Hematopoietic multipotent progenitor cell (in vitro differentiated cells): ENCODE results near the gene DST. TPM values are rescaled to one million over a fixed set of nuclear protein-coding genes. Genes with fewer than 3 reads are reported as not detected.
"Not testable (repeated sequence)": the region's sequence is repeated elsewhere in the genome, so short reads cannot be mapped to it uniquely, and the experiment has no call there.

Experiments used
- DNase-seq, 3 donors: peaks; one replicate each; pipeline ENCODE4 v3.0.0-alpha.2; 2011 to 2015; ENCODE audit warnings: low read depth in 2 of 3, low spot score in 2 of 3
- total RNA-seq: library from RNA; depleted of rRNA; stranded (reverse); fragments of >200 nt; gene quantifications from one replicate; pipeline ENCODE4 v1.2.3, GENCODE V29; 2012

The DST gene
- total RNA-seq, 1 donor = 53.3 TPM

GRCh38 chr6:56521976-56522375, 120.7 kb downstream of the DST start:
- no peak for DNase-seq

- DNase-seq = no peak
Measured at GRCh38 chr6:56521454-56521853, 121.2 kb downstream of the DST start.

DNA sequence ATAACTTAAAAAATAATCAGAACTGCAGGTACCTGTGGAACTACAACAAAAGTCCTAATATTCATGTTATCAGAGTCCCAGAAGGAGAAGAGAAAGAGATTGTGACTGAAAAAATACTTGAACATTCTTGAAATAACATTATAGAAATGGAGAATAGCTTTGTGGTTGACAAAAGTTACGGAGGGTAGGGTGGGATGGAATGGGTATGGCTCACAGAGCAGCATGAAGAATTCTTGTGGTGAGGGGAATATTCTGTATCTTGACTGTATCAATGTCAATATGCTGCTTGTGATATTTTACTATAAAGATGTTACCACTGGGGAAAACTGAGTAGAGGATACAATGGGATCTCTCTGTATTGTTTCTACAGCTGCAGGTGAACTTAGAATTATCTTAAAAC, 122.5 kb downstream of the DST start:
- DNase-seq = no peak

DNA sequence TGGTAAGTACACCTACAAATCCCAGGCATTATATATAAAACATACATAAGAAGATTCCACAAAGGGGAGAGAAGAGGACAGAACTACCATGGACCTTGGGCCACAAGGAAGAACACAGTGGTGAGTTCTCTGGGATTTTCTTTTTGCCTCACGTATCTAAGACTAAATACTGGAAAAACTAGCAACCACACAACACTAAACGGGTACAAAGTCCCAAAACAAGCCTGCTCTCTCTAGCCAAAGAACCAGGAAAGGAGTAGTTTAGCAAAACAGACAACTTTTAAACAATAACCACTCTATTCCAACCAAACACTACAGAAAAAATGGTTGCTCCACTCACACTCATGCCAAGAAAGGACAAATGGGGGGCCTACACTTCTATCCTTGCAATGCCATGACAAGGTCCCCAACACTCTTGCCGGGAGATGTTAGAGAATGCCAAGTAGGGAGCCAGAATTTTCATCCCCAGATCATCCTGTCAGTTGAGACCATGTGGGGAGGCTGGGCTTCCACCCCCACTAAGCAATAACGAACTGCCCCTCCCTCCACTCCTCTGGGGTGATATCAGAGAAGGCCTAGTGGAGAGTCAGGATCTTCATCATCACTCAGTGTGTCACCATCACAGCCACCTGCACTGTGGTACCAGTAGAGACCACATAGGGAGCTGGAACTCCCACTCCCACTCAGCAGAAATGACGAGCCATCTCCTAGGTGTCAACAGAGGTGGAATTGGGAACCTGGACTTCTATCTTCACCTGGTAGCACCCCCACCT, 123.5 kb downstream of the DST start:
- no peak for DNase-seq

- no peak for DNase-seq
Measured at GRCh38 chr6:56517155-56517745, 125.4 kb downstream of the DST start.

- DNase-seq = no peak
Measured at GRCh38 chr6:56516003-56516402, 126.7 kb downstream of the DST start.

DNA sequence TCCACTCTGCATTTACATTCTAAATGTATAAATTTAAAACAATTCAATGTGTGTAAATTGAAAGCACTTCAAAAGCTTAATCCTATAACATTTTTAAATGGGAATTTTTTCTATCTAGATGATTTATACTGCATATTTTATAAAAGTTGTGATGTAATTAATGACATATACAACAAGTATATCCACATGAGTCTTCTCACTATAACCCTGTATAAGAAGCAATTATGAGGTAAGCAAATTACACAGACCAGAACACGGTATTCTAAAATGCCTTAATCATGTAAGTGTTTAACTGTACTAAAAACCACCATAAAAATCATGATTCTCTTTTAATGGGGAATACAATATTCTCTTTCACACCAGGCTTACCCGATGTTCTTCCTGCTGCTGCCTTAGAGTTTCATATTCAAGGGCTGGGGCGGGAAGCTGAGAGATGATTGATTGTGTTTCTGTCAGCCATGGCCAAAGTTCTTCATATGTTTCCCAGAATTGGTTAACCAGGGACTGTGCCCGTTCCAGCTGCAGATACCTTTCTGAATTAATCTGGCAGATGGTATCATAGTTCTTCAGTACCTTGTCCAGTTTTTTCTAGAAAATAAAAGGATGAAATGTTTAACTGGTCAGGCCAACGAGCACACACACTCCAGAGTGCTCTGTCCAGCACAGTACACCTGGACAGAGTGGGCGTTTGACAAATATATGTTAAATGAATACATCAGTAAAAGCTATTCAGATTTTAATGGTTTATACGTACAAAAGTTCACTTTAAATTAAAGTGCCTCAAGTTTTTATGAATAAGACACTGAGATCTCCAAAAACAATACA, 127.4 kb downstream of the DST start:
- DNase-seq = peak in 1 of 3 donors; percentile 32

DNA sequence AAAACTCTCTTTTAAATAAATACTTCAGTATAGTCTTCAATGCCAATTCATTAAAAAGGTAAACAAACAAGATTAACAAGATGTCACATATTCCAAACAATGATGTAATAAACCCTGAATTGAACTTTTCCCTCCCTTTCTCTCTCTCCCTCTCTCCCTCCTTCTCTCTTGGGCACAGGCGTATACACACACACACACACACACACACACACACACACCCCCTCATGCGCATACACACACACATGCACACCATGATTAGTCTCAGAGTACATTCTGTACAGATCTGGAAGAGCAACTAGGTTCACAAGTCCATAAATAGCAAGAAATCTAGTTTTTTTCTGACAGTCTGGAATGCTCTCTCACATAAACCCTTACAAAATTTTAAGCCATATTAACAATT, 128.3 kb downstream of the DST start:
- no peak for DNase-seq

DNA sequence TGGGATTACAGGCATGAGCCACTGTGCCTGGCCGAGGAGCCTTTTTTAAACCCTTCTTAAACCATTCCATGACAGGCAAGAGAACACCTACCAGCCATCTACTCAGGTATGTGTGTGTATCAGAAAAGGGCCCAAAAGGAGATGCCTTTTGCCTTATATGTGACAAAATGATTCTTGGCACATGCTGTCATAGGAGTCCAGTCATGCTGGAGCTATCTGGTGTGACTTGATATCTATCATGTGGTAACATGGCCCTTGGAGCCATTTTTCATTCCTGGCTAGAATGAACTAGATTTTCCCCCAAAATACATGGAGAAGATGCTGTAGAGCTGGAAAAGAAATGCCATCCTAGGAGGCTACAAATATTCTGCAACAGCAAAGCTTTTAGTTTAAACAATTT, 129.1 kb downstream of the DST start:
- no peak for DNase-seq

GRCh38 chr6:56511591-56511990, 131.1 kb downstream of the DST start:
- no peak for DNase-seq

GRCh38 chr6:56510984-56511531, 131.6 kb downstream of the DST start:
- no peak for DNase-seq

DNA sequence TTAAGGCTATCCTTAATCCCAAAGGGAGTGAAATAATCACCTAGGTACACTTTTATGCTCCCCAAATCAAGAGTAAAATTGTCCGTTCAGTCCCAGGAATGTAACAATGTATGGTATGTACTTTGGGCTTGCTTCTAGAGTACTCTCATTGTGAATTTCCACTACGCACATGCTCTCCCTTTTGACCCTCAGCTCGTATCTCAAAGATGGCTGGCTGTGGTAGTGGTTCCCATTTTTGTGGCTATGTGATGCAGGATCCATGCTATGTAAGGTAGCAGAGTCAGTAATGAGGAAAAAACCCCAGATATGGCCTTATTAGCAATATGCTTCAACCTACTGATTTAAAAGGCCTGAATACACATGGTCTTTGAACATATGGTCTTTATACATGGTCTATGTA, 133.7 kb downstream of the DST start:
- DNase-seq = no peak

DNA sequence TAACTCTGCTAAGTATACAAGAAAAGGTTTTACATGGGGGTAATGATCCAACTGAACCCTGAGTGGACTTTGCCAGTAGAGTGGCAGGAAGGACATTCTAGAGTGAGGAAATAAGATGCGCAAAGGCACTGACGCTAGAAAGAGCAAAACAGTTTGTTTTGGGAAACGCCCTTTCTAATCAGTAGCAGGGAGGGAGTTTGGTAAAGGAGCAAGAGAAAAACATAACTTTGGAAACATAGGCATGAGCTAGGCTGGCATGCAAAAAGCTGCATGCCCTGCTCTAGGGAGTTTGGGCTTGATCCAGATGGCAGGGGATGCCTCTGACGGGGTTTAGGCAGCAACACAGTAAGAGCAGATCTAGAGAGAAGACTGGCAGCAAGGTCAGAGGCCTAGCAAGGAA, 135.2 kb downstream of the DST start:
- DNase-seq = no peak

GRCh38 chr6:56505512-56506260, 137.0 kb downstream of the DST start:
- DNase-seq = no peak

DNA sequence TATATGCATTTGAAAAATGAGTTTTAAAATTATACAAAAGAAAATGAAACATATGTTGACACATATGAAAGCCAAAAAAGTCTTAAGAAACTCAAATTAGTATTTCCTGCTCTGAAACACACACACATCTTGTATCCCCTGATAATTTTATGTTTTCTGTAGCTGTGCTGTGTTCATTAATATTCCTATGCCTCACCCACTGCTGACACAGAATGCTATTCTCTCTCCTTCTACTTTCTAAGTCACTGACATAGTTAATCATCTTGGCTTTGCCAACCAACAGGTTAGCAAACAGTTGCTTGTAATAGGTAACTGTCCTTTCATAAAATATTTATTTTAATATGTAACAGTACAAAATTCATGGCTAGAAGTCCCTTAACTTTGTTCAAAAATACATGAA, 140.7 kb downstream of the DST start:
- DNase-seq = no peak

GRCh38 chr6:56499095-56499494, 143.6 kb downstream of the DST start:
- DNase-seq = no peak

DNA sequence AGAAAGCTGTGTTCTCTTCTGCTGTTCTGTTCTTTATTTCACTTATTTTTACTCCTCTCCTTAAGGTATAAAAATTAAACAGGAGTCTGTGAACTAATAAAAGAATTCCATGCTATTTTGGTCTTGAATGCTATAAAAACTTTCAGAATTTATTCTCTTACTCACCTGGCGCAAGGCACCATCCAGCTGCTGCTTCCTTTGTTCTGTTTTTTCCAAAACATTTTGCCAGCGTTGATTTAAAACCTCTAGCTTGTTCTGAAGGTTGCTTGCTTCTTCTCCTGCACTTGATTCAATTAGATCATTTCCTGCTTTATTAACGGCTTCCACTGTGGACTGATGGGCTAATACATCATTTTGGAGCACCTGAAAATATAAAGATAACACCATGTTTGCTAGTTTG, 145.0 kb downstream of the DST start:
- no peak for DNase-seq

GRCh38 chr6:56497240-56497639, 145.4 kb downstream of the DST start:
- no peak for DNase-seq

GRCh38 chr6:56496650-56497049, 146.0 kb downstream of the DST start:
- not testable (repeated sequence) for DNase-seq

DNA sequence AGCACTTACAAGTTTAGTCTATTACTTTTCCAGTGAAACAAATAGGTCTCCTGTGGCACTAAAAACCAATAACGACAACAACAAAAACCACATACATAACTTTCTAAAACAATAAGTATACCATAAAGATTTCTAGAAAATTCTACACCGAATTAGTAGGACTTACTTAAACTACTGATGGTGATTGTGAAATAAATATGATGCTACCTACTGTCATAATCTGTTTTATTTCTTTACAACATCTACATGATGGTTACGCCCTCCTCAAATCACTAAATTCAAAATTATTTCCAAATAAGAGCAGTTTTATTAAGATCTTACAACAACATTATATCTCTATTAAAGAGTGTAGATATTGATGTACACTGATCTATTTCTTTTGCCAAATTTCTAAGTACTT, 147.0 kb downstream of the DST start:
- DNase-seq = no peak
